ENCODE measurements around the gene ZNF660.

Gene ZNF660

GRCh38 chr3:44642337-44642736 is 57.6 kb downstream of the ZNF660 start:
- DNase-seq: no peak

- DNase-seq: no peak
These were observed 58.3 kb downstream of the ZNF660 start for GRCh38 chr3:44643024-44643423.

GRCh38 chr3:44647771-44648170 is 63.0 kb downstream of the ZNF660 start:
- DNase-seq: no peak

GRCh38 chr3:44648564-44649229 is 63.9 kb downstream of the ZNF660 start, which contains the start of gene ZNF35:
ZNF35 (plus strand) TSS chr3:44648732; CDS start chr3:44651068, 2,336 bp downstream.
- DNase-seq: peak; percentile 85

All from fibroblast of skin of right quadriceps (primary cell).